HG02759 (cell line): ENCODE data around the gene CTDSPL.

Experiments
- ATAC-seq: cut with Tn5 transposase; IDR thresholded peaks from one replicate; pipeline ENCODE4 v1.9.1; 2021; ENCODE audit warnings: mild to moderate bottlenecking, moderate library complexity; ENCODE audit not compliant: unreplicated experiment

The CTDSPL gene

GRCh38 chr3:37888421-37888820 lies 26.7 kb downstream of the CTDSPL start:
- no peak for ATAC-seq

GRCh38 chr3:37890522-37890921 lies 28.8 kb downstream of the CTDSPL start:
- no peak for ATAC-seq

DNA sequence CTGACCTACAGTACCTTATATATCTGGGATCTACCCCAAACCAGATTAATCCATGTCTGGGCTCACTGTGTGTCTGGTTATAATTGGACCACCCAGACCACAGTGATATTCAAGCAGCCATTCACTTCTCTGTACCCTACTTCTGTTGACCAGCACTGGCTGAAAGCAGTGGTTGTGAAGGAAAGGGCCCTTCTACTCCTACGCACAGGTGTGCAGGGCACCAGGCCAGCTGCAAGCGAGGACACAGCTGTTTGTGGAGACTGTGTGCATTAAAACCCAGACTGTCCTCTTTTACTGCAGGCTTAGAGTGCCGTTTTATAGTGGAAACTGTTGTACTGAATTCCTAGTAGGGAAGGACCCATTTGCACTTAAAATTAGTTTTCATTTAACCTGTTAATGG lies 29.5 kb downstream of the CTDSPL start:
- no peak for ATAC-seq

DNA sequence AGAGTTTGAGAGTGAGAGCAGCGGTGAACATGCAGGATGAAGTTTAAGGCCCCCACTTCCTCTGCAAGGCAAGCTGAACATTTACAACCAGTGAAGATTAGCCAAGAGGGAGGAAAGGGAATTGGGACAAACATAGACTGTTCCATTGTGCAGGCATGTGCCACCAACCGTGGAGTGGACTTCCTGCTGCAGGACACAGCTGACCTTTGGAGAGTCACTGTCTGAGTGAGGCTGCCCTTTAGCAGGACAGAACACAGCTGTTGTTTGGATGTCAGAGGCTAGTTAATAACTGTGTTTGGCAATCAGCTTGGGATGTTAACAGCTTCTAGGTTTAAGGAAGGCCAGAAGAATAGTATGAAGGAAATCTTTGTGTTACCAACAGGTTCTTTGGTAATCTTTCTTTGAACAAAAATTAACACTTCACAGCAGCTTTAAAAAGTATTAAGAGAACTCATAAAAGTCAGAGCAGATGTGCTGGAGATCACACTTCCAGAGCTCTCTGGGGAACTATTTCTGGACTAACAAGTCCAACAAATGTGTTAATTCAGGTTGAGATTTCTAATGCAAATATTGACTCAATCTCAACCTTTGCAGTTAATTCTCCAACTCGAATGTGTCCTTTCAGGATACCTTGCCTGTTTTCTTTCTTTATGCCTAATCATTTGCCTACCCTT lies 31.4 kb downstream of the CTDSPL start:
- no peak for ATAC-seq

- no peak for ATAC-seq
Observed at GRCh38 chr3:37896827-37897226, 35.1 kb downstream of the CTDSPL start.

GRCh38 chr3:37897763-37898162 lies 36.1 kb downstream of the CTDSPL start:
- no peak for ATAC-seq

- no peak for ATAC-seq
Observed at GRCh38 chr3:37898424-37898823, 36.7 kb downstream of the CTDSPL start.

DNA sequence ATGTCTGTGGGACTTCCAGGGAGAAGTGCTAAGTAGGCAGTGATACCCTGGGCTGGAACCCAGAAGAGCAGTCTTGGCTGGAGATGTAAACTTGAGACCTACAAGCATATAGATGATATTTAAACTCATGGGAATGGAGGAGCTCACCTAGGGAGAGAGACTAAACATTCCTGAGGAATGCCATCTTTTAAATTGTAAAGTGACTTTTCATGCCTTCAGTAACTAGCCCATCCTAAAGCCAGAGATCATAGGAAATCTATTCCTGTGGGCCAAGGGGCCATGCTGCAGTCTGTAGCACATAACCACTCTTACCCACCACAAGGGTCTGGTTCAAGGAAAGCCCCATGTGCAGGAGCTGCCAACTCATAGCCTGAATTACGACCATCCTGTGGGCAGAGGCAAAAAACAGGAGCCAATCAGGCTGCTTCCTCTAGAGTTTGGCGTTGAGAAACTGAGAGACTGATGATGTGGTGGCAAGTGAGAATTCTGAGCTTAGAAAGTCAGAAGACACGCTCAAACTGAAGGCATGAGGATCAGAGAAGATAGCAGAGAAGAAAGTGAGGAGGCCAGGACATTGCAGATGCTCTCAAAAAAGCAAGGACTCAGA lies 37.5 kb downstream of the CTDSPL start:
- peak; percentile 57 for ATAC-seq

- no peak for ATAC-seq
Observed at GRCh38 chr3:37899711-37900306, 38.1 kb downstream of the CTDSPL start.

DNA sequence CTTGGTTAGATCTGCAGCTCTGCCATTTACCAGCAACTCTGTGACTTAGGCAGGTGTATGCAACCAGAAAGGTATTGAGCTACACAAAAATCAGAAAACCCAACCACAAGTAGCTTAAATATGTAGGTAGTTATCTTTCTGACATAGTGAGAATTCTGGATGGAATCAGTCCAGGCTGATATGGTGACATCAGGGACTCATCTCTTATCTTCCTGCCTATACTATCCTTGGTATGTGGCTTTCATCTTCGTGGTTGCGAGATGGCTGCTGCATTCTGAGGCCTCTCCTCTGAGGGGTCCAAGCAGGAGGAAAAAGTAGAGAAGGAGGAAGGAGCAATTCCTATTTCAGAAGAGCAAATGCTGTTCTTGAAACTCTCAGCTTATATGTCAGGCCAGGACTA lies 40.0 kb downstream of the CTDSPL start:
- ATAC-seq = no peak

GRCh38 chr3:37902674-37903073 lies 41.0 kb downstream of the CTDSPL start:
- ATAC-seq = no peak

DNA sequence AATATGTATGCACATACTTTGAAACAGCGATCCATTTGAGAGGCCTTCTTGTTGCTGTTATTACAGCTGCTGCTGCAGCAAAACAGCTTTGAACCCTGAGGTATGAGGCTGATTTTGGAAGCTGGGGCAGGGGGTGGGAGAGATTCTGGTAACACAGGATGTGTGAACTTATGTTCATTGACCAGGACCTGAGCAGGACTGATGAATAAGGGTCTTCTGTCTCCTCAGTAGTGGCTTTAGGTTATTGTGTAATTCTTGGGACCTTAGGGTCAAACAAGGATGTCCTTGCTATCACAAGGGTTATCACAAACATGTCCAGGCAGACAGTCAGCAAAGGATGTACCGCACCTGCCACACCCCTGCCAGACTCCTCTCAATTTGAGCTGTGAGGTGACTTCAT lies 41.6 kb downstream of the CTDSPL start:
- no peak for ATAC-seq

DNA sequence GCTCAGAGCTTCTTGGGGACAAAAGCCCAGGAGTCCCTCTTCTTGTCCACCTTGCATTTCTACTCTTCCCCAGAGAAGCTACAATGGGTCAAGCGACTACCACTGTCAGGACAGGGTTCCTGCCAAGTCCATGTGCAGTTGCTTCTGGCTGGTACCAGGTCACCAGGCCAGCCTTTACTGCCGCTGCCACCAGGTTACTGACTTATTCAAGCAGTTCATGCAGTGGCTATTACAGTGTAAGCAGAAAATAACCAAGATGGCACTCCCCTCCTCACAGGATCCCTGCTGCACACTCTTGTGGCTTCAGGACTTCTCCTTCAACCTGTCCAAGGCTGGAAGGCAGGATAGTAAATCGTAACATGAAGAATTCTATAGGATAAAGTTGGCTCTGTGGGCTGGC lies 42.1 kb downstream of the CTDSPL start:
- no peak for ATAC-seq

DNA sequence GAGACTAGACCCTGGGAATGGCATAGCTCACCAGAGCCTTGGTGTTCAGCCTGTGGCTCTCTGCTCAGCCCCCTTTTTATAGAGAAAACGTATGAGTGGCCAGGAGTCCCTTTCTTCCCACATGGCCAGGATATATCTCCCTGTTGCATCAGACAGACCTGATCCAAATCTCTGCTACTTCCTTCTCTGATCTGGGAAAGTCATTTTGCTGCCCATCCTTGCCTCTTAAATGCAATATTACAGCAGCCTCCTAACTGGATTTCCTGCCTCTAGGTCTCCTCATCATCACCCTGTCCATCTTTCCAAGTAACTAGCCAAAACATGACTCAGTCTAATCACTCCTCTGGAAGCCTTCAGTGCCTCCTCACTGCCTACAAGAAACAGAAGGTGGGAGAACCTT lies 42.9 kb downstream of the CTDSPL start:
- ATAC-seq = no peak

- ATAC-seq = no peak
Observed at GRCh38 chr3:37905346-37905745, 43.7 kb downstream of the CTDSPL start.

DNA sequence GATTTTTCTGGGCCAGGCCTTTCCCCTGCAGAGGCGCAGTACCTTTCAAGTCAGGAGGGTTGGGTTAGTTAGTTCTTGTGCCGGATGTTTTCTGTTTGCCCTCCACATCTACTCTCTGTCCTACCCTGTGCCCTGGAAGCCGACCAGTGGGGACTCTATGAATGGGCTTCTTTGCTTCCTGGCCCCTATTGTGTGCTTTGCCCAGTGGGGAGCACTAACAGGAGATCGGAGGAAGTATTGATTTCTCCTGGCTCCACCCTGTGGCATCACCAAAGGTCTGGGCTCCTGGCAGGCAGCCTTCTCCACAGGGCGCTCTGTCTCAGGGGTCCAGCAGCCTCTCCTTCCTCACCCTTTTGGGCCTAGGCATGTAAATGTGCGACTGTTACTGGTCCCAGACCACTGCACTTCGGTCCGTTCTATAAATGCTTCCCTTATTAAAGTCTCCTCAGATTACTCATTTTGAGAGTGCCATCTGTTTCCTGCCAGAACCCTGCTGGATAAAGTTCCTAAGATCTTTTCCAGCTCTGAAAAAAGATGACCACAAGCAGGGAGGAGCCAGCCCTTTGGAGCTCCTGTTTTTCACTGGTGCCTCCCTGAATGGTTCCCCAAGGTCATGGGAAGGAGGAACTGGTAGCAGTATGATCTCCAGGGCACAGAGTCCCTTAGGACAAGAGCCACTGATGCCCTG lies 44.5 kb downstream of the CTDSPL start:
- no peak for ATAC-seq

DNA sequence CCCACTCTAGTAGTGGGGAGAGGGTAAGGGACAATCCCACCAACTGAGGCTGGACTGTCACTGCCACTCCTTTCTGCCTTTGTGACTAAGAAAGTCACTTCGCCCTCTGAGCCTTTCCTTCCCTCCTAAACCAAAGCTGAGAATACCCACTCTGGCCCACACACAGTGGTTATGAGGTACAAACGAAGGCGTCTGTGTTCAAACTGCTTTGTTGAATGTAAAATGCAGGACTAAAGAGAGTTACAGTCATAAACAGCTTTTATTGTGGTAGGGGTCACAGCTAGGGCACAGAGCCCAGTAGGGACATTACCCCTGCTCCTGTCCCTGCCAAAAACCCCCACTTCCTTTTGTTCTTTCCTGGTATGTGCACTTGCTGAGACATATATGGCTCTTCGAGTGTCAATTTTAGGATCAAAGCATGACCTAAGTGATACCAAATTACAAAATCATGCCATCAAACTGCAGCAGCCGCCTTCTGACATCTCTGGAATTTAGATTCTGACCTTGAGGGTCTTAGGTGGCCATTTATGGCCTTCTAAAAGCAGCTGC lies 45.1 kb downstream of the CTDSPL start:
- peak; percentile 31 for ATAC-seq

DNA sequence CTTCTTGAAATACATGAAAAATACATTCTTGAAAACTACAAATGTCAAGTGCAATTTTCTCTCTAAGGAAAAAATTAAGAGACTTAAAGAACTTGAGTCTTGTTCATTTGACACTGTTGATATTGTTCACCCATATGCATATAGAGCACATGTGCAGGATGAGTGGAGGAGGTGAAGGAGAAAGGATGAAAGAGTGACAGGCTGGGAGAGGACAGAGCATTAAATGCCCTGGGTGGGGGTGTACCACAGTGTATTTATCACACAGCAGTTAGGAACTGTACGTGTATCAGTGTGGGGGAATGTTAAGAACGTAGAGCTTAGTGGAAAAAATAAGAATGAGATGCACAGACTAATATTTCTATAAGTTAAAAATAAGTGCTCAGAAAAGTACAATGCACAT lies 45.7 kb downstream of the CTDSPL start:
- no peak for ATAC-seq

DNA sequence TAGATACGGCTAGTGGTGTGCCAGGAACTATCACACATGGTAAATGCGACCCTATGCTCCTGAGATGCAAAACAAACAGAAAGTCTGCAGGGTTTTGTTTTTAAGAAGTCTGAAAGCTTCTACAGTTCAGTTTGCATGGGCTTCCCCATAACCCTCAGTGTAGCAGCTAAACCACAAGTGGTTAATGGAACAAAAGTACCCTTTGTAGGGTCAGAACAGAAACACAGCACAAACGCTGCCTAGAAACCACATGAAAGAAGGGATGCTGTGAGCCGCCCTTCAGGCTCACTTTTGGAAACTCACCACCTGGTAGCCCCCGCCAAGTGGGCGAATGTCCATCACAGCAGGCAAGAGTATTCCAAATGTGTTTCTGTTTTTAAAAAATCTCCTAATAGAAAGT lies 46.2 kb downstream of the CTDSPL start:
- peak; percentile 90 for ATAC-seq

DNA sequence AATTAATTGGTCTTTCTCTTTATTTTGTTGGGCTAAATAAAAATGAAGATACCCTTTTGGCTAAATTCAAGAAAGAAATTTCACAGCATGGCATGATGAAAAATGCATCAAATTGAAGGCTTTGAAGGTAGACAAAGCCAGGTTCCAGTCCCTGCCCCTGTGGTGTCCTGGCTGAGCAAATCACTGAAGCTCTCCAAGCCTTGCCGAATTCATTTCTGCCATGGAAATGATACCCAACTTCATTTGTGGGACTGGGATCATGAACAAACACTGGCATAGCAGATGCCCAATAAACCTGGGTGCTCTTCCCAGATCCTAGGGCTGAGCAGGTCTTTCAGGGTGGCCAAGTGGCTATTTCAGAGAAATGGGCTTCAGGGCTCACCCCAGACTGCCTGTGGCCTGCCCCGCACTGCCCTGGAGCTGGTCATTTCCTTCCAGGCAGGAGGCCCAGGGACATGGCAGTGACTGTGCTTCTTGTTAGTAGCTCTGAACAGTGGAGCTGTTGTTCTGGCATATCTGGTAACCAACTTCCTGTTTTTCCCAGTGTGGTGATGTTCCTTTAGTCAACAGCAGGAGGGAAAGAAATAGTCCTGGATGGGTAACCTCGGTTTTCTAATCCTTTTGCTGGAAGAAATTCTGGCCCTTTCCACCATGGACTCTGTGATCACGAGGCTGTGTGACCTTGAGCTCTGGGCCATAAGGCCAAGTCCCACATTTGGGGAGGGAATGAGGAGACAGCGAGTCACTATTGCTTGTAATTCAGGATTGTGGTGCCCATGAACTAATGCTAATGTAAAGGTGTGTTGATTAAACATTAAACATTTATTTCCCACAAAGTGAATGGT lies 47.6 kb downstream of the CTDSPL start:
- no peak for ATAC-seq
